H1 (cell line): ENCODE data around the gene DAZAP1. TPM values are rescaled to one million over a fixed set of nuclear protein-coding genes. Genes with fewer than 3 reads are reported as not detected.

Experiments
- CTCF ChIA-PET: fragments of 300-600 bp; sonication (Branson Sonifier 250); formaldehyde crosslinking; loops from one replicate; lab custom pipeline; 2021; ENCODE audit not compliant: partially characterized antibody; lab: Charles Lee
- POLR2A ChIA-PET: fragments of 300-600 bp; sonication (Branson Sonifier 250); formaldehyde crosslinking; loops from one replicate; lab custom pipeline; 2021; ENCODE audit warnings: inconsistent platforms; ENCODE audit not compliant: partially characterized antibody; lab: Charles Lee
- DNase-seq, 2 experiments: peaks; one replicate each; pipeline versions ENCODE4 v3.0.0 to v3.0.0-alpha.2; 2010 to 2022; ENCODE audit warnings: low spot score in 2 of 2, low read depth in 1 of 2, mixed read lengths in 1 of 2
- FAIRE-seq: peaks from 2 replicates; lab custom pipeline; 2011; peaks lifted over from hg19 to GRCh38; lab: Jason Lieb, UNC
- H2AFZ ChIP-seq: 2 replicates; pipeline ENCODE4 v1.8.1; 2012; ENCODE audit warnings: low read length, inconsistent platforms
- H2AK5ac ChIP-seq: 2 replicates; pipeline ENCODE4 v1.6.1; 2013; ENCODE audit warnings: low read depth, low read length
- H2BK120ac ChIP-seq: replicated peaks from 2 replicates; pipeline ENCODE3; 2013; ENCODE audit warnings: low read depth, low read length, inconsistent platforms
- H2BK12ac ChIP-seq: 2 replicates; pipeline ENCODE4 v1.6.1; 2013; ENCODE audit warnings: low read depth, low read length
- H2BK15ac ChIP-seq: 2 replicates; pipeline ENCODE4 v1.6.1; 2013; ENCODE audit warnings: low read length
- H2BK20ac ChIP-seq: 2 replicates; pipeline ENCODE4 v1.6.1; 2013; ENCODE audit warnings: low read length
- H2BK5ac ChIP-seq: 2 replicates; pipeline ENCODE4 v1.6.1; 2013; ENCODE audit warnings: low read depth, low read length
- H3K14ac ChIP-seq: 2 replicates; pipeline ENCODE4 v1.6.1; 2013; ENCODE audit warnings: inconsistent platforms; ENCODE audit not compliant: insufficient read length
- H3K18ac ChIP-seq: 2 replicates; pipeline ENCODE4 v1.6.1; 2013; ENCODE audit warnings: low read length; ENCODE audit errors: extremely low read depth
- H3K23ac ChIP-seq: 2 replicates; pipeline ENCODE4 v1.6.1; 2013; ENCODE audit warnings: inconsistent platforms; ENCODE audit not compliant: insufficient read length
- H3K23me2 ChIP-seq: 2 replicates; pipeline ENCODE4 v1.6.1; 2013; ENCODE audit warnings: low read depth, low read length
- H3K27ac ChIP-seq: 2 replicates; pipeline ENCODE4 v1.6.1; 2011; ENCODE audit warnings: low read depth, low read length, inconsistent platforms
- H3K27me3 ChIP-seq, 4 experiments: replicated peaks in 1 of 4; 1 replicate in 1 of 4; 2 replicates in 3 of 4; pipeline versions ENCODE4 v1.6.1 to v1.8.1; 2011 to 2013; ENCODE audit warnings: low read length in 3 of 4, mild to moderate bottlenecking in 3 of 4, inconsistent platforms in 2 of 4, mixed read lengths in 2 of 4, moderate library complexity in 1 of 4; ENCODE audit not compliant: control insufficient read depth in 3 of 4, insufficient read depth in 3 of 4; ENCODE audit errors: extremely low read depth in 1 of 4
- H3K36me3 ChIP-seq, 4 experiments: 2 replicates each; pipeline versions ENCODE4 v1.6.1 to v1.8.1; 2011 to 2013; ENCODE audit warnings: mild to moderate bottlenecking in 4 of 4, low read length in 3 of 4, moderate library complexity in 2 of 4, control low read depth in 1 of 4, inconsistent platforms in 1 of 4; ENCODE audit not compliant: insufficient read depth in 4 of 4, control insufficient read depth in 2 of 4
- H3K4ac ChIP-seq: replicated peaks from 2 replicates; pipeline ENCODE3; 2013; ENCODE audit warnings: low read length, low read depth, mixed read lengths, inconsistent platforms; ENCODE audit not compliant: insufficient read length
- H3K4me1 ChIP-seq, 4 experiments: replicated peaks in 1 of 4; 1 replicate in 1 of 4; 2 replicates in 3 of 4; pipeline versions ENCODE4 v1.6.1 to v1.8.1; 2011 to 2013; ENCODE audit warnings: low read length in 3 of 4, inconsistent platforms in 2 of 4, mixed read lengths in 1 of 4; ENCODE audit not compliant: insufficient read depth in 4 of 4, control insufficient read depth in 3 of 4
- H3K4me2 ChIP-seq, 2 experiments: 2 replicates each; pipeline versions ENCODE4 v1.6.1 to v1.8.1; 2011 to 2013; ENCODE audit warnings: low read depth in 2 of 2, low read length in 2 of 2, control low read depth in 1 of 2, inconsistent platforms in 1 of 2, mild to moderate bottlenecking in 1 of 2; ENCODE audit not compliant: insufficient read depth in 1 of 2
- H3K4me3 ChIP-seq, 4 experiments: fragments of 200-600, 300-600 bp in 1 of 4; sonication (generic), shearing (Covaris generic), sonication (Bioruptor Twin) in 1 of 4; 2 replicates each; pipeline versions ENCODE4 v1.5.1 to v1.8.1; 2011 to 2016; ENCODE audit warnings: low read length in 4 of 4, low read depth in 3 of 4, control low read depth in 2 of 4, inconsistent platforms in 2 of 4, mild to moderate bottlenecking in 2 of 4, mixed read lengths in 1 of 4, moderate library complexity in 1 of 4; ENCODE audit not compliant: insufficient read depth in 2 of 4; ENCODE audit errors: extremely low read depth in 1 of 4
- H3K56ac ChIP-seq: replicated peaks from 2 replicates; pipeline ENCODE3; 2013; ENCODE audit warnings: low read depth, mild to moderate bottlenecking, mixed read lengths, low read length, inconsistent platforms; ENCODE audit not compliant: insufficient read length
- H3K79me1 ChIP-seq: 2 replicates; pipeline ENCODE4 v1.6.1; 2013; ENCODE audit warnings: low read depth, low read length, control low read depth
- H3K79me2 ChIP-seq, 2 experiments: 2 replicates each; pipeline versions ENCODE4 v1.6.1 to v1.8.1; 2012 to 2013; ENCODE audit warnings: low read length in 2 of 2, mild to moderate bottlenecking in 2 of 2, inconsistent platforms in 1 of 2; ENCODE audit not compliant: insufficient read depth in 2 of 2, control insufficient read depth in 1 of 2
- H3K9ac ChIP-seq, 4 experiments: replicated peaks in 1 of 4; 1 replicate in 1 of 4; 2 replicates in 3 of 4; pipeline versions ENCODE4 v1.6.1 to v1.8.1; 2011 to 2013; ENCODE audit warnings: low read depth in 3 of 4, low read length in 3 of 4, control low read depth in 2 of 4, mild to moderate bottlenecking in 2 of 4, moderate library complexity in 2 of 4, inconsistent platforms in 1 of 4; ENCODE audit errors: extremely low read depth in 1 of 4
- H3K9me3 ChIP-seq, 2 experiments: 2 replicates each; pipeline versions ENCODE4 v1.6.1 to v1.8.1; 2012 to 2013; ENCODE audit warnings: mild to moderate bottlenecking in 2 of 2, moderate library complexity in 2 of 2, control low read depth in 1 of 2, inconsistent platforms in 1 of 2, low read depth in 1 of 2, low read length in 1 of 2, mixed read lengths in 1 of 2; ENCODE audit not compliant: insufficient read depth in 2 of 2
- H4K20me1 ChIP-seq, 2 experiments: replicated peaks in 1 of 2; 2 replicates each; pipeline versions ENCODE3 to v1.8.1; 2011 to 2013; ENCODE audit warnings: inconsistent platforms in 2 of 2, low read length in 2 of 2, mild to moderate bottlenecking in 1 of 2; ENCODE audit not compliant: insufficient read depth in 2 of 2, control insufficient read depth in 1 of 2
- H4K5ac ChIP-seq: 2 replicates; pipeline ENCODE4 v1.6.1; 2013; ENCODE audit warnings: low read length, low read depth, mixed read lengths, inconsistent platforms; ENCODE audit not compliant: insufficient read length
- H4K8ac ChIP-seq: 2 replicates; pipeline ENCODE4 v1.8.0; 2013; ENCODE audit warnings: mild to moderate bottlenecking, moderate library complexity, low read length, inconsistent platforms; ENCODE audit not compliant: insufficient read depth; ENCODE audit errors: extremely low read depth
- H4K91ac ChIP-seq: replicated peaks from 2 replicates; pipeline ENCODE3; 2013; ENCODE audit warnings: low read length, mixed read lengths, inconsistent platforms; ENCODE audit not compliant: insufficient read length
- EZH2 ChIP-seq: fragments of 200-600 bp; sonication (generic); IDR thresholded peaks from 2 replicates; pipeline ENCODE4 v1.7.1; 2012; ENCODE audit warnings: low read depth, mild to moderate bottlenecking, moderate library complexity, low read length, inconsistent platforms; ENCODE audit not compliant: severe bottlenecking
- SUZ12 ChIP-seq: fragments of 200-600 bp; sonication (generic); IDR thresholded peaks from 2 replicates; pipeline ENCODE4 v1.6.1; 2012; ENCODE audit warnings: mild to moderate bottlenecking, inconsistent platforms, low read length, moderate library complexity, mixed read lengths
- TCF12 ChIP-seq: IDR thresholded peaks from 2 replicates; pipeline ENCODE4 v1.6.1; 2011; ENCODE audit warnings: low read depth, mild to moderate bottlenecking, low read length
- WGBS, 2 experiments: shearing (Covaris generic) in 1 of 2; methylation state at CpG; one replicate each; pipeline versions ENCODE4 v1.1.6 to v1.1.7; 2013 to 2015; ENCODE audit warnings: low lambda C conversion rate in 2 of 2, mixed read lengths in 2 of 2, inconsistent platforms in 1 of 2, low coverage in 1 of 2, missing lambda C conversion rate in 1 of 2; ENCODE audit not compliant: insufficient replicate concordance in 2 of 2, insufficient coverage in 1 of 2, insufficient read length in 1 of 2; ENCODE audit errors: extremely low coverage in 1 of 2, missing lambda C conversion rate in 1 of 2; 5-methylcytosine and 5-hydroxymethylcytosine counted together
- polyA plus RNA-seq, 7 experiments: library from polyadenylated mRNA; depleted of rRNA in 3 of 7; stranded (reverse) in 5 of 7; unstranded in 2 of 7; fragments of >200 nt in 5 of 7; fragments of 200-250 nt in 2 of 7; gene quantifications; 1 replicate in 5 of 7; 2 replicates in 1 of 7; 4 replicates in 1 of 7; pipeline versions ENCODE4 v1.2.1 to v1.2.3, GENCODE V29; 2011 to 2013; ENCODE audit warnings: missing spikeins in 2 of 7, mixed read lengths in 2 of 7
- total RNA-seq: library from RNA; stranded (reverse); fragmentation: NEBNext Ultra II Directional; extraction: Animal tissue kit (Norgen Biotek cat#: 25700); gene quantifications from 2 replicates; pipeline ENCODE4 v1.2.1, GENCODE V29; 2021

The DAZAP1 gene
- total and polyA plus RNA-seq, 2 of the 8 experiments (the other 6 are each of a cell fraction or from before 2014, with no cell fraction given), result 79.6 to 341 TPM

- Histone ChIP-seq H3K4me1 (peaks cover 0 to 51% (median 26%) of the 10 kb centered on the region in 4 experiments; a peak in 5 of 7 replicates), H3K36me3 (peaks cover 0 to 41% (median 0%) of the 10 kb centered on the region in 4 experiments; a peak in 2 of 8 replicates), H2BK15ac (no peak overlapping the region), H3K14ac (no peak overlapping the region), H4K5ac (no peak overlapping the region), H2BK120ac (no peak overlapping the region), H2AK5ac (no peak overlapping the region), H3K79me2 (no peaks in the 10 kb centered on the region), H4K20me1 (peaks cover 15 to 42% of the 10 kb centered on the region in 2 experiments), H3K56ac (no peak overlapping the region), H4K8ac (peak overlapping the region; percentile 85; the same call in 1 of the 2 replicates), H3K23ac (no peak overlapping the region), H2AFZ (no peak overlapping the region), H4K91ac (no peak overlapping the region), H2BK12ac (no peak overlapping the region), H2BK5ac (no peak overlapping the region), H3K23me2 (peaks cover 13% of the 10 kb centered on the region; the same call in 1 of the 2 replicates), H2BK20ac (no peak overlapping the region), H3K18ac (no peak overlapping the region), H3K4me2 (peak overlapping the region; percentile 64 to 86), H3K79me1 (no peaks in the 10 kb centered on the region), H3K27ac (no peak overlapping the region), H3K27me3 (peaks cover 65 to 82% (median 81%) of the 10 kb centered on the region in 4 experiments), H3K4ac (no peak overlapping the region), H3K9ac (no peak overlapping the region), H3K4me3 (peak overlapping the region in 3 of 4 experiments; percentile 11 to 51 (median 23); a peak in 5 of 8 replicates), H3K9me3 (peaks cover 0 to 7% of the 10 kb centered on the region in 2 experiments; a peak in 1 of 4 replicates)
- no peak for TF ChIP-seq TCF12
- TF ChIP-seq SUZ12, result peak; percentile 45
- TF ChIP-seq EZH2, result peak; percentile 61
- 12% methylated on average over 32 of the region's 36 CpGs; no CpG with 5 or more reads in 1 of the 2 experiments for WGBS, 2 experiments
- POLR2A ChIA-PET, result interaction anchor here (0.7 to 5.5 kb wide), 11 partner anchors 8 to 397 kb away, joined by 3 to 72 read pairs (median 5); partner anchors contain the start of genes APC2 and CIRBP
- FAIRE-seq, result no peak
- CTCF ChIA-PET, result interaction anchor here (0.9 to 5.5 kb wide), 9 partner anchors 10 to 391 kb away, joined by 3 to 53 read pairs (median 6); no protein-coding TSS in a partner anchor
- no peak for DNase-seq
These were observed 59.8 kb downstream of the DAZAP1 start for GRCh38 chr19:1467215-1467489.
